ENCODE measurements around the gene CACNA1C.

- TF ChIP-seq, protein P1, sequence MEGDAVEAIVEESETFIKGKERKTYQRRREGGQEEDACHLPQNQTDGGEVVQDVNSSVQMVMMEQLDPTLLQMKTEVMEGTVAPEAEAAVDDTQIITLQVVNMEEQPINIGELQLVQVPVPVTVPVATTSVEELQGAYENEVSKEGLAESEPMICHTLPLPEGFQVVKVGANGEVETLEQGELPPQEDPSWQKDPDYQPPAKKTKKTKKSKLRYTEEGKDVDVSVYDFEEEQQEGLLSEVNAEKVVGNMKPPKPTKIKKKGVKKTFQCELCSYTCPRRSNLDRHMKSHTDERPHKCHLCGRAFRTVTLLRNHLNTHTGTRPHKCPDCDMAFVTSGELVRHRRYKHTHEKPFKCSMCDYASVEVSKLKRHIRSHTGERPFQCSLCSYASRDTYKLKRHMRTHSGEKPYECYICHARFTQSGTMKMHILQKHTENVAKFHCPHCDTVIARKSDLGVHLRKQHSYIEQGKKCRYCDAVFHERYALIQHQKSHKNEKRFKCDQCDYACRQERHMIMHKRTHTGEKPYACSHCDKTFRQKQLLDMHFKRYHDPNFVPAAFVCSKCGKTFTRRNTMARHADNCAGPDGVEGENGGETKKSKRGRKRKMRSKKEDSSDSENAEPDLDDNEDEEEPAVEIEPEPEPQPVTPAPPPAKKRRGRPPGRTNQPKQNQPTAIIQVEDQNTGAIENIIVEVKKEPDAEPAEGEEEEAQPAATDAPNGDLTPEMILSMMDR (IDR thresholded peaks at IDR 0.05; ENCODE audit: borderline replicate concordance, extremely low read depth, low read length, poor library complexity, severe bottlenecking) = no peak
- TF ChIP-seq EZH2 (IDR thresholded peaks at IDR 0.05; ENCODE audit: borderline replicate concordance, low read depth, low read length, severe bottlenecking) = no peak
Observed at GRCh38 chr12:2147335-2147734, 94.5 kb downstream of the CACNA1C start.

All from DND-41 (cell line).